Skeletal muscle cell (primary cell): Measurements from ENCODE around the gene THAP3.
"Not testable (repeated sequence)": the region's sequence is repeated elsewhere in the genome, so short reads cannot be mapped to it uniquely, and the experiment has no call there.

ENCODE experiments used
- DNase-seq: peaks from one replicate; pipeline ENCODE4 v3.0.0-alpha.2; 2010; ENCODE audit warnings: low read depth
- H3K4me3 ChIP-seq: 2 replicates; pipeline ENCODE4 v1.5.1; 2011; ENCODE audit warnings: low read depth, mild to moderate bottlenecking, control low read depth, low read length, moderate library complexity

Gene THAP3

GRCh38 chr1:6658359-6659060 lies 33.8 kb downstream of the THAP3 start:
- no peak for DNase-seq
- no peak overlapping the region for H3K4me3 ChIP-seq

GRCh38 chr1:6660415-6661049 lies 35.9 kb downstream of the THAP3 start:
- no peak for DNase-seq
- no peak overlapping the region for H3K4me3 ChIP-seq

- DNase-seq, H3K4me3 ChIP-seq: not testable (repeated sequence)
These were observed 37.8 kb downstream of the THAP3 start for GRCh38 chr1:6662468-6662867.

GRCh38 chr1:6666696-6667095 lies 42.0 kb downstream of the THAP3 start:
- H3K4me3 ChIP-seq, result no peak overlapping the region
- DNase-seq, result no peak

GRCh38 chr1:6667139-6667538 lies 42.5 kb downstream of the THAP3 start:
- H3K4me3 ChIP-seq, result no peak overlapping the region
- no peak for DNase-seq

- no peak for DNase-seq
- H3K4me3 ChIP-seq, result no peak overlapping the region
These were observed 43.8 kb downstream of the THAP3 start for GRCh38 chr1:6668503-6668902.

GRCh38 chr1:6672558-6672957 lies 47.9 kb downstream of the THAP3 start:
- DNase-seq, result no peak
- H3K4me3 ChIP-seq, result no peak overlapping the region

GRCh38 chr1:6673816-6674398 lies 49.2 kb downstream of the THAP3 start:
- no peak for DNase-seq
- no peak overlapping the region for H3K4me3 ChIP-seq

- H3K4me3 ChIP-seq, result no peak overlapping the region
- no peak for DNase-seq
These were observed 50.1 kb downstream of the THAP3 start for GRCh38 chr1:6674771-6675170.

GRCh38 chr1:6675941-6676340 lies 51.3 kb downstream of the THAP3 start:
- DNase-seq, result no peak
- H3K4me3 ChIP-seq, result no peak overlapping the region
